Measurements from ENCODE around the gene AGAP1.

The AGAP1 gene

DNA sequence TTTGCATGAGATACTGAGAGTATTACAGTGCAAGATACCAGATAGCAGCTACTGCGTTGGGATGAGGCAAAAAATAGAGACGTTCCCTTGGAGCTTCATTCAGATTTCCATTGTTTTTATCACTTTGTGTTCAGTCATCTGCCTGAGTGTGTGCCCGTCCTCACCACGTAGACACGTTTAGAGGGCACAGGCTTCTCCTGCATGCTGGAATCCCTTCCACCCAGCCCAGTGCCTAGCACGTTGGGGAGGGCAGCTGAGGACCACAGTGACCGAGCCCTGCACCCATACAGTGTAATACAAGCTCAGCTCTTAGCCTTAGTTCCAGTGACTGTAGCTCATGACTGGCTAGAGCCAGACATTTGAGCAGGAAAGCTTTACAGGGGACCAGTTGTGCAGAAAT lies 539.6 kb downstream of the AGAP1 start:
- no peaks in the 10 kb centered on the region for H3K27me3 ChIP-seq (ENCODE audit: control insufficient read depth, low read length)
- H3K27ac ChIP-seq (ENCODE audit: low read depth, low read length) = no peak overlapping the region
- H3K4me1 ChIP-seq (ENCODE audit: control insufficient read depth, low read length) = no peaks in the 10 kb centered on the region
- no peak overlapping the region for H3K4me3 ChIP-seq (ENCODE audit: low read length)
- H3K79me2 ChIP-seq (ENCODE audit: control insufficient read depth, low read length) = no peaks in the 10 kb centered on the region
- H3F3A ChIP-seq (ENCODE audit: control insufficient read depth, insufficient read depth) = no peaks in the 10 kb centered on the region
- no peak for TF ChIP-seq EZH2phosphoT487 (IDR thresholded peaks at IDR 0.05; ENCODE audit: borderline replicate concordance, low read length)
- TF ChIP-seq CTCF (IDR thresholded peaks at IDR 0.05; ENCODE audit: low read depth, low read length, poor library complexity, severe bottlenecking) = no peak
- no peaks in the 10 kb centered on the region for H3K9me3 ChIP-seq (ENCODE audit: control insufficient read depth, insufficient read depth, low read length)
- H3K36me3 ChIP-seq (ENCODE audit: control insufficient read depth, low read length) = no peaks in the 10 kb centered on the region
- H3K4me2 ChIP-seq (ENCODE audit: low read length) = no peak overlapping the region
- H3K9me2 ChIP-seq (replicated peaks; ENCODE audit: control insufficient read depth, low read length) = no peaks in the 10 kb centered on the region
- H4K20me1 ChIP-seq (ENCODE audit: control insufficient read depth, insufficient read depth, low read depth, low read length) = no peaks in the 10 kb centered on the region

GRCh38 chr2:236034974-236035373 lies 541.1 kb downstream of the AGAP1 start:
- no peaks in the 10 kb centered on the region for H4K20me1 ChIP-seq (ENCODE audit: control insufficient read depth, insufficient read depth, low read depth, low read length)
- H3K36me3 ChIP-seq (ENCODE audit: control insufficient read depth, low read length) = no peaks in the 10 kb centered on the region
- no peak for TF ChIP-seq CTCF (IDR thresholded peaks at IDR 0.05; ENCODE audit: low read depth, low read length, poor library complexity, severe bottlenecking)
- no peak for TF ChIP-seq EZH2phosphoT487 (IDR thresholded peaks at IDR 0.05; ENCODE audit: borderline replicate concordance, low read length)
- H3K4me2 ChIP-seq (ENCODE audit: low read length) = no peak overlapping the region
- H3K27ac ChIP-seq (ENCODE audit: low read depth, low read length) = no peak overlapping the region
- H3K27me3 ChIP-seq (ENCODE audit: control insufficient read depth, low read length) = no peaks in the 10 kb centered on the region
- H3K9me2 ChIP-seq (replicated peaks; ENCODE audit: control insufficient read depth, low read length) = no peaks in the 10 kb centered on the region
- no peaks in the 10 kb centered on the region for H3K79me2 ChIP-seq (ENCODE audit: control insufficient read depth, low read length)
- no peaks in the 10 kb centered on the region for H3F3A ChIP-seq (ENCODE audit: control insufficient read depth, insufficient read depth)
- no peak overlapping the region for H3K4me3 ChIP-seq (ENCODE audit: low read length)
- H3K4me1 ChIP-seq (ENCODE audit: control insufficient read depth, low read length) = no peaks in the 10 kb centered on the region
- no peaks in the 10 kb centered on the region for H3K9me3 ChIP-seq (ENCODE audit: control insufficient read depth, insufficient read depth, low read length)

DNA sequence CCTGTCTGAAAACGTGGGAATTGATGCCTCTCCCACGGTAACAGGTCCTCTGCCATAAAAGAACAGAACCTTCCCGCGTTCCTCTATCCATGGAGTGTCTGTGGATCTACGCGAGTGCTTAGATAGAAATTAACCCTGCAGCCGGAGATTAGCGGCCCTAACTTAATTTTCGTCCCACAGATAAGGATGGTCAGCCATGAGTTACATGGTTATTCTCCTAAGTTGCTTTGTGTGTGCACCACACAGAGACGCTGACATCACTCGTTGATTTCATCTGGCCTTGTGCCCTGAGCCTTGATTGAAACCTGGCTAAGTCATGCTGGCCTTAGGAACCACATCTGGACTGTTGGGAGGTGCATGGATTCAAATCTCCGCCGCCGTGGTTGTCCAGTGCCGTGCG lies 542.2 kb downstream of the AGAP1 start:
- no peaks in the 10 kb centered on the region for H4K20me1 ChIP-seq (ENCODE audit: control insufficient read depth, insufficient read depth, low read depth, low read length)
- TF ChIP-seq EZH2phosphoT487 (IDR thresholded peaks at IDR 0.05; ENCODE audit: borderline replicate concordance, low read length) (no peak), CTCF (IDR thresholded peaks at IDR 0.05; ENCODE audit: low read depth, low read length, poor library complexity, severe bottlenecking) (no peak)

GRCh38 chr2:236038096-236038495 lies 544.3 kb downstream of the AGAP1 start:
- Histone ChIP-seq H3K9me2 (replicated peaks; ENCODE audit: control insufficient read depth, low read length) (no peaks in the 10 kb centered on the region), H3K79me2 (ENCODE audit: control insufficient read depth, low read length) (no peaks in the 10 kb centered on the region), H3K4me3 (ENCODE audit: low read length) (no peak overlapping the region), H3K4me2 (ENCODE audit: low read length) (no peak overlapping the region), H3K27me3 (ENCODE audit: control insufficient read depth, low read length) (no peaks in the 10 kb centered on the region), H3K4me1 (ENCODE audit: control insufficient read depth, low read length) (no peaks in the 10 kb centered on the region), H3K27ac (ENCODE audit: low read depth, low read length) (no peak overlapping the region), H4K20me1 (ENCODE audit: control insufficient read depth, insufficient read depth, low read depth, low read length) (no peaks in the 10 kb centered on the region), H3K9me3 (ENCODE audit: control insufficient read depth, insufficient read depth, low read length) (no peaks in the 10 kb centered on the region), H3K36me3 (ENCODE audit: control insufficient read depth, low read length) (no peaks in the 10 kb centered on the region), H3F3A (ENCODE audit: control insufficient read depth, insufficient read depth) (no peaks in the 10 kb centered on the region)
- TF ChIP-seq CTCF (IDR thresholded peaks at IDR 0.05; ENCODE audit: low read depth, low read length, poor library complexity, severe bottlenecking) (no peak), EZH2phosphoT487 (IDR thresholded peaks at IDR 0.05; ENCODE audit: borderline replicate concordance, low read length) (no peak)

More for the DNA sequence above, 542.2 kb downstream of the AGAP1 start:
- Histone ChIP-seq H3K79me2 (ENCODE audit: control insufficient read depth, low read length) (no peaks in the 10 kb centered on the region), H3K4me3 (ENCODE audit: low read length) (no peak overlapping the region), H3K36me3 (ENCODE audit: control insufficient read depth, low read length) (no peaks in the 10 kb centered on the region), H3F3A (ENCODE audit: control insufficient read depth, insufficient read depth) (no peaks in the 10 kb centered on the region), H3K9me2 (replicated peaks; ENCODE audit: control insufficient read depth, low read length) (no peaks in the 10 kb centered on the region), H3K9me3 (ENCODE audit: control insufficient read depth, insufficient read depth, low read length) (no peaks in the 10 kb centered on the region), H3K4me2 (ENCODE audit: low read length) (no peak overlapping the region), H3K27ac (ENCODE audit: low read depth, low read length) (no peak overlapping the region), H3K27me3 (ENCODE audit: control insufficient read depth, low read length) (no peaks in the 10 kb centered on the region), H3K4me1 (ENCODE audit: control insufficient read depth, low read length) (no peaks in the 10 kb centered on the region)

Data from DOHH2 (cell line).